Amniotic stem cell (primary cell): ENCODE data around the gene CCT3.
A peak's percentile ranks its signal among the peaks of the same experiment; 100 is the strongest.

Experiments
- DNase-seq: peaks from one replicate; lab custom pipeline; 2025; lab: John Stamatoyannopoulos, UW

CCT3 gene

GRCh38 chr1:156281281-156281680, 56.8 kb downstream of the CCT3 start:
- peak; percentile 12 for DNase-seq

GRCh38 chr1:156279837-156280236, 58.3 kb downstream of the CCT3 start:
- DNase-seq, result no peak

DNA sequence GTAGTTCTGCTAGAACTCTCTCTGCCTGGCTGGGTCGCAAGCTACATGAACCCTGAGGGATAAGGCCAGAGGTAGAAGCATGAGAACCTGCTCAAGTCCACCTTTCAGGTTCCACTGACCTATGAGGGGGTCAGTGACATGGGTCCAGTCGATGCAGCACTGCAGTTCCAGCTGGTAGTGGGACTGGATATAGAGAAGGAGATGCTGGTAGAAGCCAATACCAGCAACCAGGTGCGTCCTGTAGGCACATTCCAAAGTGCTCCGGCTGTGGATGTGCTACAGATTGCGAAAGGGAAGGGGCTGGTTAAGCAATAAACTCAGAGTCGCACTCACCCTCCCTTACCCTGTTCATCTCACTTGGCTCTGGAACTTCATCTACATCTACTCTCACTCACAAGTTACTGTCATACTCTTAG, 61.1 kb downstream of the CCT3 start:
- no peak for DNase-seq

DNA sequence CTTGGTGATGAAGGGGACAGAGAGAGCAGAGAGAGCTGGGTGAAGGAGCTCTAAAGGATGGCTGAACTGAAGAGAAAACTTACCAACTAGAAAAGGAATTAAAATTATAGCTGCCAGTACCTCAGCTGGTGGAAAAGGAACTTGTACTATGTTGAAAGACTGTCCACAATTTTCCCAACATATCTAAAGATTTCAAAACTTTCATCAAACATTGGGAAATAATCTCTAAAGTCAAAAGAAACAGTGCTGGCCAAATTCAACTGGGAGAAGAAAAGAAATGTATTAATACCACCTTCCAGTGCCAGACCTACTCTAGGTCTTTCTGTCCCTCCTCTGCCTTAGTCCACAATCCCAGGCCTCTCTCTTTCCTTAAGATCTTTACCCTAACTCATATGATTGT, 61.6 kb downstream of the CCT3 start:
- DNase-seq, result no peak

DNA sequence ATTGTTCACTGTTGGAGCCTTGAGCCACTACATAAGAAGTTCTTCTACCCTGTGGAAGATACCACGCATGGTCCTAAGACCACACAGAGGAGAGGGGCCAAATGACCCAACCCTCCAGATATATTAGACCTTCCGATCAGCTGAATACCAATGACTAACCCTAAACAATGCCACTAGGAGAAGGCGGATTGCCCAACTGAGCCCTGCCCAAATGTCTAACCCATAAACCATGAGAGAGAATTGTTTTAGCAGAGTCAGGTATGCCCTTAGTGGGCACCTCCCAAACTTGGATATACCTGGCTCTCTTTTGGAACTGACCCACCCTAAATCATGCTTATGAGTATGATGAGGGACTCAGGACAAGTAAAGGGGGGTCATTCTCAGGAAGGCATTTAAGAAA, 67.8 kb downstream of the CCT3 start:
- DNase-seq, result no peak

DNA sequence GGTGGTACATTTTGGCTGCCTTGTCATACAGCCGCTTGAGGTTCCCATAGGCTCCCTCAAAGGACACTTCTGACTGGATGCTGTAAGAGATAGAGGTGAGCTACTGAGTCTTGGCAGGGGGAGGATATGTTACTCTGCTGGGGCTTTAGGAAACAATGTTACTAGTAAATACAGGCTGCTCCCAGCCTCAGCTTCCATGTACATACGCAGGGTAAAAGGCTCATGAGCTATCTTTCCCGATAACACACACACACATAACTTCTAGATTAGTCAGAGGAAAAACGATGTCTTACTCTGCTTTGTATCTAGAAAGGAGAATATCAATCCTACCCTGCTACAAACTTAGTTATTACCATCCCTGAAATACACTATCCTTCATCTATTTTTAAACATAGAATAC, 69.8 kb downstream of the CCT3 start:
- DNase-seq, result no peak

- no peak for DNase-seq
These were observed 72.0 kb downstream of the CCT3 start for GRCh38 chr1:156266051-156266450.

DNA sequence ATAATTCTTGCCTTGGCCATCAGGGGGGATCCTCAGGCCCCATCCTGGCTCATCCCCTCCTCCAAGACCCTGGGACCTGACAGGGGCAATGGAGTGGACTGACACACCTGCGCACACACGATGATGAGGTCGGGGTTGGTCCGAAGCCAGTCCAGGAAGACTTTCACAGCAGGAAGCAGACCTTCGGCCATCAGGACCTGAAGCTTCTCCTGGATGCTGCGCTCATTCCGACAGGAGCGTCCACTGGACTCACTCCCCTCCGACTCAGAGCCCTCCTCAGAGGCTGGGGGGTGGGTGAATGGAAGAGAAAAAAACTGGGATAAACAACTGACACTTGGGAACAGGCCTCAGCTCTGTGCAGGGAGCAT, 74.8 kb downstream of the CCT3 start:
- DNase-seq, result no peak

- no peak for DNase-seq
These were observed 75.4 kb downstream of the CCT3 start for GRCh38 chr1:156262461-156263287.

DNA sequence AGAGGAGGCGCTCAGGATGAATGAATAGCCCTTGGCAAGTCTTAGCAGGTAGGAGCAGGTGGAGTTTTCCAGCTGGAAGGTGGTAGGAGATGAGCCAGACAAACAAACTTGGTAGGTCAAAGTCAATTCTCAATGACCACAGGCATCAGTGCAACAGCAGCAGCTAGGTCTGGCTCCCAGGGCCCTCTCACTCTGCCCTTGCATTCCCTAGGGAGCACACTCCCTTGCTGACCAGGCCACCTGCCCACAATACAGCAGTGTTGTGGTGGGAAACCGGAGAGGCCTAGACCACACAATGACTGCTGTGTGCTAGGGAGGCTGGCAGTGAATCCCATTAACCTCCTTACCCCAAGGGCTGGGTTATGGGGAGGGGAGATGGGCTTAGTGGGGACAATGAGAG, 77.2 kb downstream of the CCT3 start:
- no peak for DNase-seq

GRCh38 chr1:156259805-156260204, 78.3 kb downstream of the CCT3 start:
- no peak for DNase-seq
